LNCAP (cell line): ENCODE measurements around the gene MSI2.

ENCODE experiments used
- TF ChIP-seq, protein P1 (sequence below): fragments of 450-650 bp; IDR thresholded peaks from 2 replicates; pipeline ENCODE4 v1.5.1; 2017; ENCODE audit warnings: mild to moderate bottlenecking

MSI2 gene

DNA sequence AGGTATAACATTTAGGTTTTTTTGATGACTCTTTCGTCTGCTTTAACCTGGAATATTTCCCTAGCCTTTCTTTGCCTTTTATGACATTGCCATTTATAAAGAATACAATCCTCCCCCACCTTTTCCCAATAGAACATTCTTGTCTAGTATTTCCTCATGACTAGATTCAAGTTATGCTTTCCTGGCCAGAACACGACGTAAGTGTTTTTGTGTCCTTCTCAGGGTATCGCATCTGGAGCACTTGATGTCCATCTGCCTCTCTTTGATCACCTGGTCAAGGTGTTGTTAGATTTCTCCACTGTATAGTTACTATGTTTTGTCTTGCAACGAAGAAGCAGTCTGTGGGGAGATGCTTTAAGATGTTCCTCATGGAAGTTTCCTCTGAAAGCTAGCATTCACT is 87.4 kb downstream of the MSI2 start:
- TF ChIP-seq, protein P1, sequence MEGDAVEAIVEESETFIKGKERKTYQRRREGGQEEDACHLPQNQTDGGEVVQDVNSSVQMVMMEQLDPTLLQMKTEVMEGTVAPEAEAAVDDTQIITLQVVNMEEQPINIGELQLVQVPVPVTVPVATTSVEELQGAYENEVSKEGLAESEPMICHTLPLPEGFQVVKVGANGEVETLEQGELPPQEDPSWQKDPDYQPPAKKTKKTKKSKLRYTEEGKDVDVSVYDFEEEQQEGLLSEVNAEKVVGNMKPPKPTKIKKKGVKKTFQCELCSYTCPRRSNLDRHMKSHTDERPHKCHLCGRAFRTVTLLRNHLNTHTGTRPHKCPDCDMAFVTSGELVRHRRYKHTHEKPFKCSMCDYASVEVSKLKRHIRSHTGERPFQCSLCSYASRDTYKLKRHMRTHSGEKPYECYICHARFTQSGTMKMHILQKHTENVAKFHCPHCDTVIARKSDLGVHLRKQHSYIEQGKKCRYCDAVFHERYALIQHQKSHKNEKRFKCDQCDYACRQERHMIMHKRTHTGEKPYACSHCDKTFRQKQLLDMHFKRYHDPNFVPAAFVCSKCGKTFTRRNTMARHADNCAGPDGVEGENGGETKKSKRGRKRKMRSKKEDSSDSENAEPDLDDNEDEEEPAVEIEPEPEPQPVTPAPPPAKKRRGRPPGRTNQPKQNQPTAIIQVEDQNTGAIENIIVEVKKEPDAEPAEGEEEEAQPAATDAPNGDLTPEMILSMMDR, result no peak

DNA sequence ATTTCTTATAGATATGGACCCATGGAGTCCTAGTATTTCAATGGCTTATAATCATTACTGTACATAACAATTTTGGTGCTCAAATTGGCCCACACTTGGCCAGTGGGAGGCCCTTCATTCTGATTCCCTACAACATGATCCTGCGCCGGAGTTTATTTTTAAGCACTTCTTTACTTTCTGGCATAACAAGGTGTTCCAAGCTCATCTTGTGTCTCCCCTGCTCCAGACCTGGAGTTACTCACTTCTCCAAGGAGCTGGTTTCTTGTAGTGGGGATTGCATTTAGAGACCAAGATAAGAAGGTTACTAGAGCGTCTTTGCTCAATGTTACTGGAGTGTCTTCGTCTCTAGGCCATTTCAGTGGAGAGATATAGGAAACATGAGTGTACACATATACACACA is 87.9 kb downstream of the MSI2 start:
- TF ChIP-seq, protein P1, result no peak

DNA sequence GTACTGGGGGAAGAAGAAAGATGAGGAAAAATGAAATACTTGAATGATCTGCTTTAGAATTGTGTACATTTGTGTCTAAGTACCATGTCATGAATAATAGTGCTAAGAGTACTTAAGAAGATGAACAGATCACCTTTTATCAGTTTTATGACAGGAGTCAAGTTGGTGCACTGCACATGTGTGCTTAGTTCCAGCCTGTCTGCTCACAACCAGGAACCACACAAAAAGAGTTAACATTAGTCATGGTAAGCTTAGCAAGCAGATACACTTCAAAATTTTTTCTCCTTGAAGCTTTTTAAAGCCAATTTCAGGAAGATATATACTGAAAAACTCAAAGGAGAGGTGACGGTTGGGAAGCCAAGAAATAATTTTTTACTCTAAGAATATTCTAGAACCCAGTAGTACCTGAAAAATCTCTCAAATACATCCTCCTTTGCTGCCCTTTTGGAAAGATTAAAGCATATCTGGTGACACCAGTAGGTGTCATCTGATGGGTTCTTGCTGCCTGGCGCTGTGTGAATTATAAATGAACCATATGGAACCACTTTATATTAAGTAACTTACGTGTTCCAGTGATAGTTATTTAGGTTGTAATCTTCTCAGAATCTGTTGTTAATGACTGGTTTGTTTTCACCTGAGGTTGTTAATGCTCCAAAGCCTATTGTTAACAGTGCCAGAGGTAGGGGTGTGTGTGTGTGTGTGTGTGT is 93.4 kb downstream of the MSI2 start:
- TF ChIP-seq, protein P1, result no peak

DNA sequence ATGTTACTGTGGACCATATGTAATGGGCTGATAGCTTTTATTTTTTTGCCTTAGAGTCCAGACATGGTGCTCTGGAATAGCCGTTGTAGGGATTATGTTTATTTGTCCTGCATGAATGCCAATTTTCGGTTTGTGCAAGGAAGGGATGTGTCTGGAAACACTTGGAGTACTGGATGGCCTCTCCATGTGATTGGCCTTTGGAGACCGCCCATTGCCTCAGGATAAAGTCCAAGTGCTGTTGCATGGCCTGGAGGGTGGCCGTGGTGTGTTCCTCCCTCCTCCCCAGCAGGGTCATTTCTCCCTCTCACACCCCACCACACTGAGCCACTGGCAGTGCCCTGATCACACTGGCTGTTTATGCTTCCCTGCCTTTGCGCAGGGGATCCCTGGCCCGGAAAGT is 93.9 kb downstream of the MSI2 start:
- TF ChIP-seq, protein P1, result no peak

DNA sequence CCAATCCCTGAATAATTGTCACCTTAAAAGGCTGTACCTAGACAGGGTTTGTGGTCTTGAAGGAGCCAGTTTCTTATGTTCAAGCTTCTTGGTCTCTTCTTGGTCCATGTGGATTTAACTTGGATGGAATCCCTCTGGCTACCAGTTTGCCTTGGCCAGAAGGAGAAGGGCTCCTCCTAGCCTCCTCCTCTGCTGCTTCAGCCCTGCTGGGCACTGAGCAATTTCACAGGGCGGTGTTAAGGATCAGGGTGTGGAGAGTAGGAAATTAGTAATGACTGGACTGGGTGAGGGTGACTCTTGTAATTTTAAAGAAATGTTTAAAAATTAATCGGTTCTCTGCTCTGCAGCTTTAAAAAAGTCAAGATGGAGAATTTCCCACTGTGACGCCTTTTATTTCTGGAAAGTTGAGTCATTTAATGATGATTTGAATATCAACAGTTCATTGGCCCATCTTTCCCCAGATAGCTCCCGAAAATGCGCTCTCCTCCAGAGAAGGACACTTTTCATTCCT is 96.4 kb downstream of the MSI2 start:
- TF ChIP-seq, protein P1, result no peak

DNA sequence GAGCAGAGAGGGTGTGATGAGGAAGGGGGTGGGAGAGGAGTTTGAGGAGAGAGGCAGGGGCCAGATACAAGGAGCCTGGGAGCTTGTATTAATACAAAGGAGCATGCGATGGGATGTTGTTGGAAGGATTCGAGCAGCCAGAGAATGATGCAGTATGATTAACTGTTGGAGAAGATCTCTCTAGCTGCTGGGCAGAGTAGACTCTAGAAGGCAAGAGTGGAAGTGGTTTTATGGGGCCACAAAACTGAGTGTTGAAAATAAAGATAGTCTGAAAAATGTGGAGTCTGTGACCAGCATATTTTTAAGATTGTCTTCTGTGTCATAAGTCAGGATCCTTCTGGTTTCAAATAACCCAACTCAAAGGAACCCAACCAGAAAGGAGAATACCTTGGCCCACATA is 98.3 kb downstream of the MSI2 start:
- TF ChIP-seq, protein P1, result no peak

DNA sequence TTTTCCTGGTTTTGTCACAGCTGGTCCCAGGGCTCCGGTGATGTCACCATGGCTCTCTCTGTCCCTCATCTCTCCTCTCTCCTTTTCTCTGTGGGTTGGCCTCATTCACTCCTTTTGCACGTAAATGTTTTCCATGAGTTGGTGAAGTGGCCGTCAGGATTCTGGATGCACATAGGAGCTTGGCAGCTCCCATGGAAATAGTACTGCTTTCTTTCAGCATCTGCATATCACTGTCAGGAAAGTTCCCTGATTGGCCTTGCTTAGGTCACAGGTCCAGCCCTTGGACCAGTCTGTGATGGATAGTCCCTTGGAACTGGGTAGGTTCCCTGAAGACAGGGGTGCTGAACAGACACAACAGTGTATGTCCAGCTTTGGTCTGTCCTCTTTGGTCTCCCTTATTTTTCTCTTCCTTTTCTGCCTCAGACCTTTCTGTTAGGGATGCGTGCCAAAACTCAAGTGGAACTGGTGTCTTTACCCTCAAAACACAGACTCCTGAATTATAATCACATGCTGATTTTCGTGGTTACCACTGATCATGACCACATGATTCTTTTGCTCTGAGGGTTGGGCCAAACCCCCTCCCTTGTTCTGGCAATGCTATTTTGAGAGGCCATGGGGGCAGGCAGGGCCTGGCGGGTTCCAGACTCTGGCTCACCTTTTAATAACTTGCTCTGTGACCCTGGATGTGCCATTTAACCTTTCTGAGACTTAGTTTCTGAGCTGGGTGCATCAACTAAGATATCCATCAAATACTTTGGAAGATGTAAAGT is 99.0 kb downstream of the MSI2 start:
- TF ChIP-seq, protein P1, result no peak
